HG02852 (cell line): Measurements from ENCODE around the gene SDHA.

ENCODE experiments used
- ATAC-seq: cut with Tn5 transposase; IDR thresholded peaks from one replicate; pipeline ENCODE4 v1.9.1; 2021; ENCODE audit warnings: mild to moderate bottlenecking, moderate library complexity; ENCODE audit not compliant: unreplicated experiment

SDHA gene

GRCh38 chr5:217494-218456, at the start of gene SDHA, which contains the start of gene CCDC127:
SDHA (plus strand) TSS chr5:218320; CDS start chr5:218356, 36 bp downstream.
CCDC127 (minus strand) TSS chr5:218153; CDS start chr5:216849, 1,304 bp downstream.
- peak; percentile 75 for ATAC-seq

DNA sequence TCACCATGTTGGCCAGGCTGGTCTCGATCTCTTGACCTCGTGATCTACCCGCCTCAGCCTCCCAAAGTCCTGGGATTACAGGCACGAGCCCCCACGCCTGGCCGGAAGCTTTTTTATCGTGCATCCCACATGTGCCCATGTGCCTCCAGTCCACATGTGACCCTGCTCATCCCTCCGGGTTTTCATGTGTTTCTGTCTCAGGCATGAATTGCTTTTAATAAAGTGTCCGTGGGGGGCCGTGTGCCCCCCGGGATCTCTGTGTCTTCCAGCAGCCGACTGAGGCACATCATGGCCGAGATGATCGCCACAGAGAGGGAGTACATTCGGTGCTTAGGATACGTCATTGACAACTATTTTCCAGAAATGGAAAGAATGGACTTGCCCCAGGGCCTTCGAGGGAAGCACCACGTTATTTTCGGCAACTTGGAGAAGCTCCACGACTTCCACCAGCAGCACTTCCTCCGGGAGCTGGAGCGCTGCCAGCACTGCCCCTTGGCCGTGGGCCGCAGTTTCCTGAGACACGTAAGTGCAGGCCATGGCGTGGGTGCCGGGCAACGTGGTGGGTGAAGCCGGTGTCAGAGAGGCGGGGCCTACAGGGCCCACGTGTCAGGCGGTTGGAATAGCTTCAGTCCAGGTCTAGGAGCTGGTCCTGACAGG, 48.9 kb upstream of the SDHA start:
- ATAC-seq, result no peak

- no peak for ATAC-seq
Observed at GRCh38 chr5:169728-170094, 48.4 kb upstream of the SDHA start.

GRCh38 chr5:170971-171800, 46.9 kb upstream of the SDHA start:
- ATAC-seq, result no peak

DNA sequence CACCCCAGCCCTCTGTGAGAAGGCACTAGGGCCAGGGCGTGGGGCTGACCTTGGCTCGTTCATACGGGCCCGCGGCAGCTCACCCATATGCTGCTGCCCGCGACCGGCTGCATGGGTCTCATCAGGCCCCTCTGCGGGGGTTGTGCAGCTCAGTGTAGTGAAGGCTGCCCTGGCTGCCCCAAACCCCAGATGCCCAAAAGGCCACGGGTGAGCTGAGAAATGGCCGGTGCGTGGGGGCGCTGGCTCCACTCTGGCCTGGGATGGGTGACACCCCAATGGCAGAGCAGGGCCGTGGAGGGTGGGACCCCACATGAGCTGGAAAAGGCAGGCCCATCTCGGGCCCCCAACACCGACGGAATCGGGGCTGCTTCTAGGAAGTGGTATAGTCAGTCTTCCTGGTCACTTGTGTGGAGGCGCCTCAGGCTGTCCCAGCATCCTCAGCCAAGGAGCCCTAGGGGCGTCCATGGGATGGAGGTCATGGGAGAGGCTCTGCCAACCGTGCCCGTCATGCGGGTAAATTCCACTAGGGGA, 46.3 kb upstream of the SDHA start:
- no peak for ATAC-seq

GRCh38 chr5:172421-172820, 45.7 kb upstream of the SDHA start:
- ATAC-seq, result no peak

- ATAC-seq, result no peak
Observed at GRCh38 chr5:172841-173251, 45.3 kb upstream of the SDHA start.

DNA sequence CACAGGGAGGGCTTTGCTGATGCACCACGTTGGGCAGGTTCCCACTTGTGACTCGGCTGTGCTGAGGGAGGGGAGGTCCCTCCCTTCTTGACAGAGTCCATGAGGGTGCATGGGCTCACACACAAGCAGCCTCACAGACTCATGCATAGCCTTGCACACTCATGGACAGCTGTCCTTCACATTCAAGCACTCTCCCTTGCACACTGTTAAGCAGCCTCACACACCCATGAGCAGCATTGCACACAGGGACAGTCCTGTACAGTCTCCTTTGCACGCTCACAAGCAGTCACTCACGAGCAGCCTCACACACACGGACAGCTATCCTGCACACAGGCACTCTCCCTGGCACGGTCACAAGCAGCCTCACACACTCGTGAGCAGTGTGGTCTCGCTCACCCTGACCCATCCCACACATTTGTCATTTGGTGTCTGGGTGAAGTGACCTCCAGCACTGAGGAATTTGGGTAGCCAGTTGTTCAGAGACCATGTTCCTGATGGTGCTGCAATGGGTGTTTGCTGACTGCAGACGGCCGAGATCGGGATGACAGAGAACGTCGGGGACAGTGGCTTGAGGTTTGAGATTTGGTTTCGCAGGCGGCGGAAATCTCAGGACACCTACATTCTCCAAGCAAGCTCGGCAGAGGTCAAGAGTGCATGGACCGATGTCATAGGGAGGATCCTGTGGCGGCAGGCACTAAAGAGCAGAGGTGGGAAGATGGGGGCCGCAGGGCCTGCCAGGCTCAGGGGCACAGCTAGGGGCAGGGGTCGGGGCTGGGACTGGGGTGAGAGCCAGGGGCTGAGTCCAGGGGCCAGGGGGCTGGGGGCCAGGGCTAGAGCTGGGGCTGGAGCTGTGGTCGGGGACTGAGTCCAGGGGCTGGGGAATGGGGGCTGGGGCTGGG, 44.5 kb upstream of the SDHA start:
- ATAC-seq, result no peak

DNA sequence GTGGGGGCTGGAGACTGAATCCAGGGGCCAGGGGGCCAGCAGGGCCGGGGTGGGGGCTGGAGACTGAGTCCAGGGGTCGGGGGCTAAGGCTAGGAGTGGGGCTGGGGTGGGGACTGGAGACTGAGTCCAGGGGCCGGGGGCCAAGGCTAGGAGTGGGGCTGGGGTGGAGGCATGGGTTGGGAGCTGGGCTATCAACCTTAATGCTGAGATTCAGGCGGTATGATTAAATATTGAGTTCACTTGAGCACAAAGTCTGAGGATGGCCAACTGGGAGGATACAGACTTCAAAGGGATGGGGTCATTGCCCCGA, 43.9 kb upstream of the SDHA start:
- ATAC-seq, result no peak

DNA sequence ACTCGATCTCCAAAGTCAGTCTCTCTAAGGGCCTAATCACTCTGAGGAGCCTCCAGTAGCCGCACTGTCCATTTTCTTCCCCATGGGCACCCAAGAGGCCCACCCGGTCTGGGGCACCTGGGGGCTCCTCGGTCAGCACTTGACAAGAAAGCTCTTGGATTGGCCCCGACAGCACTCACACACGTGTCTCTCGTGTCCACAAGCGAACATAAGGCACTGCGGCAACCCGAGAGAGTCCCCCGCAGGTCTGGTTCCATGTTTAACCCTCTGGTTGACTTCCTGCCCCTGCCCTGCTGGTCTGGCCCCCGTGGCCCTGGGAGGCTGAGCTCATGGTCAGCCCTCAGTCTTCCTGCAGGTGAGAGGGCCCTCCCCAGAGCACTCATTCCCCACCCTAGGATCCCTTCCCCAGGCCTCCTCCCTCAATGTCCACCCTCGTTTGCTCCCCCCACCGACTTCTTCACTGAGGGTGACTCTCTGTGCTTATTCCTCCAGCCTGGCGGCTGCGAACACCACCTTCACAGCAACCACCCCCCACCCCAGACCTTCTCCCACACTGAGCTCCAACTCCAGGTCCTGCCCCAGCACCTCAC, 43.1 kb upstream of the SDHA start:
- ATAC-seq, result no peak

DNA sequence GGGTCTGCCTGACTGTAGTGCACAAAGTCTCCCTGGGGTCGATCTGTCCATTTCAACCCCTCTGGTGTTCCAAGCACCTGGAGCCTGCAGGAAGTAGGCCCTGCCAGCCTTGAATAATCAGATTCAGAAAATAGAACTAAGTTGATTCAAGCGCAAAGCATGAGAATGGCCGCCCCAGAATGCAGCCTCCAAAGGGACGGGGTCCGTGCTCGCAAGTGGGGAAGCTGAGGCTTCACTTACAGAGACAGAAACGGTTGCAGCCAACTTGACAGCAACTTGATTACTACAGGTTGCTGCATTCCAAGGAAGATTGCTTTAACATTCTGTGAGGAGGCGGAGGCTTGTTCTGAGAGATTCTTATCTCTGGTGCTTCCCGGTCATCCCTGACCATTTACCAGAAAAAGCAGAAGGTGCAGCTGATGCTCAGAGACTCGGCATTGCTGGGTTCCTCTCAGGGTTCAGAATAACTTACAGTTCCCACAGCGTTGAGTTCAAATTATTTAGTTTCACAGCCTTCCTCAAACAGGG, 41.8 kb upstream of the SDHA start:
- no peak for ATAC-seq

GRCh38 chr5:178110-178509, 40.0 kb upstream of the SDHA start:
- no peak for ATAC-seq

DNA sequence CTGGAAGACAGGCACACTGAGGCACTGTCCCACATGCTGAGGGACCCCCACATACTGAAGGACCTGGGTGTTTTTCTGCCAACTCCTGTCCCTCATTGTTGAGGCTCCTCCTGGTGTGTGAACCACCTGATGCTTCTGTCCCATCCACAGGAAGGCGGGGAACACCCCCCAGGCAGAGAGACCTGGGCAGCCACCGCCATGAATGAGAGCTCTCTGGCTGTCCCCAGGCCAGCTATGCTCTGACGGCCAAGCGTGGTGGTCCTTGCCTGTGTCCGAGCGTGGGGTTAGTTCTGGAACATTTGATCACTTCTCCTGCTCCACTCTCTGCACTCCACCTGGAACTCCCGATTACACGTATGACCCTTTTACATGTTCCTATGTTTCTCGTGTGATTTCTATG, 38.7 kb upstream of the SDHA start:
- no peak for ATAC-seq

DNA sequence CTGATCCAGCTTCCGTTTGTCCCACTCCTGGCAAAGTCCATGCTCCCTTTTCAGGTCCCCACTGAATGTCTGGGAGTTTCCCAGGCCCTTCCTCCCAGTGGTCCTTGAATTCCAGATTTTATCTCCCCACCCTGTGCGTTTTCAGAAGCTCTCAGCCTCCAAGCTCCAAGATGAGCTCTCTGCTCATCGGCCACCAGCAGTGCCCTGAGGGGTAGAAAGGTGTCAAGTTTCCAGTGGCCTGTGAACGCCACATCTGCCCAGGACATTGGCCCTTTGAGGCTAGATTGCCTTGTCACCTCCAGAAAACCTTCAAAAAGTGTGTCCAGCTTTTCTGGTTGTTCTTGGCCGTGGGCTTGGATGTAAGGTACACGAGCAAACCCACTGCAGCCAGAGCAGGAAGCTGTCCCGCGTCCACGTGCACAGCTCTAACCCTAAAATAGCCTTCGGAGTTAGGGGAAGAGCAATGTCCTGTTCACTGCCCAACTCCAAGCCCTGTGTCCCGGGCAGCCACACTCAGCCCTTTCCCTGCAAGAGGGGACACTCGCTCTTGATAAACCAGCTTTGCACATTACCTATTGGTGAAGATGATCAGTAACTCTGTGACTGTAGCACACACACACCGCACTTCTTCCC, 37.7 kb upstream of the SDHA start:
- ATAC-seq, result no peak

- ATAC-seq, result no peak
Observed at GRCh38 chr5:181160-181559, 37.0 kb upstream of the SDHA start.

GRCh38 chr5:181566-181965, 36.6 kb upstream of the SDHA start:
- ATAC-seq, result no peak

GRCh38 chr5:182126-182525, 36.0 kb upstream of the SDHA start:
- ATAC-seq, result no peak

DNA sequence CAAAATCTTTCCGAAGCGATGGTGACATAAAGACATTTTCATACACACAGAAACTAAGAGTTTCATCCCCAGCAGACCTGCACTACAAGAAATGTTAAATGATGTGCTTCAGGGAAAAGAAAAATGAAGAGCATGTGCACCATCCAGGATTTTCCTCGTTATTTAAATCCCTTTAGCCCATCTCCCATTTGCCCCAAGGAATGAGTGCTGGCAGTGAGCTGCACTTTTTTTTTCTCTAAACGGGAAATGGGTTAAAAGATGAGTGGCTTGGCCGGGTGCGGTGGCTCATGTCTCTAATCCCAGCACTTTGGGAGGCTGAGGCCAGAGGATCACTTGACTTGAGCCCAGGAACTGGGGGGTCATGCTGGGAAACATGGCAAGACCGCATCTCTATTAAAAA, 33.6 kb upstream of the SDHA start:
- ATAC-seq, result no peak
